K562 (cell line): ENCODE data around the gene CFL1. TPM values are rescaled to one million over a fixed set of nuclear protein-coding genes. Genes with fewer than 3 reads are reported as not detected.

Experiments
- ATF3 ChIP-seq, 2 experiments: fragments of 450-650 bp in 1 of 2; sonication (generic) in 1 of 2; formaldehyde crosslinking in 1 of 2; IDR thresholded peaks in 1 of 2; conservative IDR thresholded peaks in 1 of 2; 2 replicates each; pipeline versions ENCODE4 v1.6.1 to v1.8.1; 2016 to 2023; ENCODE audit warnings: mild to moderate bottlenecking in 2 of 2, moderate library complexity in 2 of 2, inconsistent platforms in 1 of 2, missing genetic modification reagents in 1 of 2
- CCNT2 ChIP-seq: IDR thresholded peaks from 2 replicates; pipeline ENCODE4 v1.6.1; 2011; ENCODE audit warnings: borderline replicate concordance, low read depth, mild to moderate bottlenecking, moderate library complexity, mixed read lengths, low read length; ENCODE audit not compliant: insufficient read length; ENCODE audit errors: extremely low read depth
- CHD1 ChIP-seq: fragments of 200-600 bp; sonication (generic); IDR thresholded peaks from one replicate; pipeline ENCODE4 v1.6.1; 2012; ENCODE audit warnings: mild to moderate bottlenecking, moderate library complexity, low read length, inconsistent platforms
- GTF3C2 ChIP-seq: IDR thresholded peaks from 3 replicates; pipeline ENCODE4 v1.6.1; 2011; ENCODE audit warnings: borderline replicate concordance, mild to moderate bottlenecking, moderate library complexity; ENCODE audit not compliant: insufficient read length; ENCODE audit errors: extremely low read depth
- HDAC1 ChIP-seq, 2 experiments: fragments of 450-650 bp; IDR thresholded peaks; 2 replicates each; pipeline ENCODE4 v1.6.1; 2016 to 2017; ENCODE audit warnings: inconsistent platforms in 1 of 2, mild to moderate bottlenecking in 1 of 2, moderate library complexity in 1 of 2
- MBD2 ChIP-seq: sonication (generic); IDR thresholded peaks from 2 replicates; pipeline ENCODE4 v1.6.1; 2016; ENCODE audit warnings: low read depth, borderline replicate concordance
- MCM2 ChIP-seq: fragments of 450-650 bp; IDR thresholded peaks from 2 replicates; pipeline ENCODE4 v1.6.1; 2017; ENCODE audit warnings: low read depth, mild to moderate bottlenecking
- MCM3 ChIP-seq: fragments of 450-650 bp; IDR thresholded peaks from 2 replicates; pipeline ENCODE4 v1.6.1; 2016
- NEUROD1 ChIP-seq: fragments of 150-350 bp; IDR thresholded peaks from 2 replicates; pipeline ENCODE4 v1.6.1; 2014; ENCODE audit warnings: borderline replicate concordance, low read length, low read depth; ENCODE audit not compliant: partially characterized antibody
- NFE2 ChIP-seq: IDR thresholded peaks from 2 replicates; pipeline ENCODE4 v1.6.1; 2014; ENCODE audit warnings: antibody characterized with exemption, low read depth
- NUFIP1 ChIP-seq: fragments of 450-650 bp; IDR thresholded peaks from 2 replicates; pipeline ENCODE4 v1.6.1; 2018; ENCODE audit not compliant: partially characterized antibody
- SRSF7 ChIP-seq: fragments of 200-400 bp; formaldehyde crosslinking; optimal IDR thresholded peaks from 2 replicates; pipeline ENCODE3; 2017; ENCODE audit warnings: mild to moderate bottlenecking, low read depth, low read length
- TFAP4 ChIP-seq: sonication (generic); formaldehyde crosslinking; IDR thresholded peaks from 2 replicates; pipeline ENCODE4 v1.8.0; 2022; ENCODE audit warnings: missing genetic modification reagents, mild to moderate bottlenecking, moderate library complexity, borderline replicate concordance
- ZNF12 ChIP-seq: sonication (generic); formaldehyde crosslinking; IDR thresholded peaks from 2 replicates; pipeline ENCODE4 v1.4.0; 2020; ENCODE audit warnings: mild to moderate bottlenecking, missing genetic modification reagents
- ZNF280A ChIP-seq: fragments of 450-650 bp; IDR thresholded peaks from 2 replicates; pipeline ENCODE4 v1.6.1; 2018; ENCODE audit warnings: mild to moderate bottlenecking, low read depth; ENCODE audit not compliant: partially characterized antibody
- ZNF639 ChIP-seq, 2 experiments: fragments of 200-800 bp in 1 of 2; sonication (Bioruptor generic) in 1 of 2; sonication (generic) in 1 of 2; formaldehyde crosslinking in 1 of 2; IDR thresholded peaks in 1 of 2; conservative IDR thresholded peaks in 1 of 2; 2 replicates each; pipeline versions ENCODE4 v1.5.0 to v1.6.1; 2016 to 2020; ENCODE audit warnings: missing compliant biosample characterization in 1 of 2, missing genetic modification characterization in 1 of 2, missing genetic modification reagents in 1 of 2
- ZNF668 ChIP-seq: fragments of 250-450 bp; sonication (Bioruptor Pico); IDR thresholded peaks from 2 replicates; pipeline ENCODE4 v1.8.0; 2022; ENCODE audit warnings: mild to moderate bottlenecking, inconsistent platforms
- polyA plus RNA-seq, 8 experiments: library from polyadenylated mRNA; depleted of rRNA in 4 of 8; stranded (reverse) in 5 of 8; unstranded in 3 of 8; fragments of >200 nt; fragmentation: Nextera tagmentation in 2 of 8; fragmentation: Illumina TruSeq in 1 of 8; extraction: Ambion mirVana in 2 of 8; extraction: Trizol in 1 of 8; gene quantifications; 2 replicates each; pipeline versions ENCODE4 v1.2.1 to v1.2.3, GENCODE V29; 2011 to 2014; ENCODE audit warnings: inconsistent platforms in 1 of 8, missing spikeins in 1 of 8
- total RNA-seq, 7 experiments: library from RNA; depleted of rRNA in 6 of 7; stranded (reverse); fragments of >200 nt in 6 of 7; fragmentation: Illumina TruSeq in 2 of 7; extraction: Trizol in 2 of 7; gene quantifications; 2 replicates each; pipeline versions ENCODE4 v1.2.1 to v1.2.3, GENCODE V29; 2011 to 2021; ENCODE audit warnings: low replicate concordance in 1 of 7

Gene CFL1
- total and polyA plus RNA-seq, 9 of the 15 experiments (the other 6 are each of a cell fraction or from before 2014, with no cell fraction given), result 105 to 1,101 (median 859) TPM

GRCh38 chr11:65903068-65903481, 45.1 kb upstream of the CFL1 start (continued):
- TF ChIP-seq MCM3 (no peak), CHD1 (no peak), ZNF639 (CRISPR knock-in tag; conservative IDR thresholded peaks at IDR 0.05 in 1 of 2, IDR thresholded peaks at IDR 0.05 in 1 of 2) (no peak), GTF3C2 (no peak), HDAC1 (IDR thresholded peaks at IDR 0.05) (peak in 1 of 2 experiments; percentile 15; a peak in 1 of 4 replicates), CCNT2 (no peak), NEUROD1 (peak; percentile 41), ZNF280A (no peak), MCM2 (no peak), NUFIP1 (no peak), NFE2 (0 out of 2 replicates have a peak, but pooled peaks have one; percentile 5), TFAP4 (CRISPR knock-in tag) (no peak), SRSF7 (no peak), ZNF668 (CRISPR knock-in tag) (0 out of 2 replicates have a peak, but pooled peaks have one; percentile 17), MBD2 (no peak), ZNF12 (CRISPR knock-in tag) (no peak), ATF3 (IDR thresholded peaks at IDR 0.05) (peak; percentile 77), ATF3 (CRISPR knock-in tag; conservative IDR thresholded peaks at IDR 0.05) (no peak)
